Measurements from ENCODE around the gene CAPN15. TPM values are rescaled to one million over a fixed set of nuclear protein-coding genes. Genes with fewer than 3 reads are reported as not detected.

Gene CAPN15
- polyA plus RNA-seq, 3 donors = 3.4 to 42.6 (median 3.9) TPM

GRCh38 chr16:558298-559020, 30.9 kb downstream of the CAPN15 start:
- Mint-ChIP-seq H3K9me3 (peaks cover 0 to 3% (median 1%) of the 10 kb centered on the region in 7 donors), H3K27ac (no peak overlapping the region), H3K4me3 (peak overlapping the region in 1 of 2 donors; percentile 53), H3K4me1 (no peaks in the 10 kb centered on the region), H3K36me3 (peaks cover 2 to 3% of the 10 kb centered on the region in 2 donors), H3K27me3 (ENCODE audit: low read depth in 3 of 3) (peaks cover 25 to 46% (median 45%) of the 10 kb centered on the region in 3 donors)
- Histone ChIP-seq H3K4me3 (replicated peaks in 1 of 3; ENCODE audit: low read depth in 2 of 3, low read length in 3 of 3) (no peak overlapping the region), H3K27ac (ENCODE audit: low read depth in 1 of 2, low read length in 2 of 2) (no peak overlapping the region), H3K9ac (ENCODE audit: insufficient read depth, low read length, poor library complexity, severe bottlenecking) (no peak overlapping the region), H3K79me2 (ENCODE audit: insufficient read depth, low read length) (no peaks in the 10 kb centered on the region), H3K9me3 (replicated peaks in 1 of 2; ENCODE audit: control insufficient read depth in 1 of 2, insufficient read depth in 1 of 2, low read length in 2 of 2) (no peaks in the 10 kb centered on the region), H3K4me1 (ENCODE audit: control insufficient read depth in 1 of 2, insufficient read depth in 2 of 2, low read length in 2 of 2) (no peaks in the 10 kb centered on the region), H4K20me1 (ENCODE audit: insufficient read depth, low read length) (no peaks in the 10 kb centered on the region), H2AFZ (ENCODE audit: insufficient read depth, low read depth, low read length, poor library complexity, severe bottlenecking) (no peak overlapping the region), H3K36me3 (replicated peaks in 1 of 2; ENCODE audit: control insufficient read depth in 1 of 2, insufficient read depth in 2 of 2, low read length in 2 of 2) (peaks cover 0 to 9% of the 10 kb centered on the region in 2 donors), H3K27me3 (ENCODE audit: control insufficient read depth in 2 of 2, insufficient read depth in 2 of 2, low read length in 2 of 2) (peaks cover 7 to 31% of the 10 kb centered on the region in 2 donors), H3K4me2 (replicated peaks; ENCODE audit: extremely low read depth, low read length, poor library complexity, severe bottlenecking) (no peak overlapping the region)
- no peak for TF ChIP-seq CTCF (IDR thresholded peaks at IDR 0.05)
- intact Hi-C loops (cut with micrococcal nuclease) = no loop called here
- DNase-seq = no peak
- 75% methylated on average over 11 of the region's 22 CpGs for WGBS (ENCODE audit: insufficient coverage)

- intact Hi-C loops (cut with micrococcal nuclease) = no loop called here
- H3K9ac ChIP-seq (ENCODE audit: insufficient read depth, low read length, poor library complexity, severe bottlenecking) = no peak overlapping the region
- H3K4me3 ChIP-seq (replicated peaks in 1 of 3; ENCODE audit: low read depth in 2 of 3, low read length in 3 of 3) = no peak overlapping the region
- H3K36me3 Mint-ChIP-seq = peaks cover 2 to 3% of the 10 kb centered on the region in 2 donors
- no peaks in the 10 kb centered on the region for H3K79me2 ChIP-seq (ENCODE audit: insufficient read depth, low read length)
- H3K9me3 Mint-ChIP-seq = peaks cover 0 to 3% (median 1%) of the 10 kb centered on the region in 7 donors
- no peak overlapping the region for H3K27ac Mint-ChIP-seq
- H3K9me3 ChIP-seq (replicated peaks in 1 of 2; ENCODE audit: control insufficient read depth in 1 of 2, insufficient read depth in 1 of 2, low read length in 2 of 2) = no peaks in the 10 kb centered on the region
- H3K27ac ChIP-seq (ENCODE audit: low read depth in 1 of 2, low read length in 2 of 2) = no peak overlapping the region
- no peaks in the 10 kb centered on the region for H3K4me1 ChIP-seq (ENCODE audit: control insufficient read depth in 1 of 2, insufficient read depth in 2 of 2, low read length in 2 of 2)
- H3K4me2 ChIP-seq (replicated peaks; ENCODE audit: extremely low read depth, low read length, poor library complexity, severe bottlenecking) = no peak overlapping the region
- H3K27me3 Mint-ChIP-seq (ENCODE audit: low read depth in 3 of 3) = peaks cover 25 to 46% (median 45%) of the 10 kb centered on the region in 3 donors
- no peak overlapping the region for H3K4me3 Mint-ChIP-seq
- H3K27me3 ChIP-seq (ENCODE audit: control insufficient read depth in 2 of 2, insufficient read depth in 2 of 2, low read length in 2 of 2) = peaks cover 7 to 31% of the 10 kb centered on the region in 2 donors
- no peaks in the 10 kb centered on the region for H3K4me1 Mint-ChIP-seq
- H3K36me3 ChIP-seq (replicated peaks in 1 of 2; ENCODE audit: control insufficient read depth in 1 of 2, insufficient read depth in 2 of 2, low read length in 2 of 2) = peaks cover 0 to 4% of the 10 kb centered on the region in 2 donors
- no peak overlapping the region for H2AFZ ChIP-seq (ENCODE audit: insufficient read depth, low read depth, low read length, poor library complexity, severe bottlenecking)
- H4K20me1 ChIP-seq (ENCODE audit: insufficient read depth, low read length) = no peaks in the 10 kb centered on the region
- 94% methylated on average over 15 of the region's 15 CpGs for WGBS (ENCODE audit: insufficient coverage)
- TF ChIP-seq CTCF (IDR thresholded peaks at IDR 0.05) = no peak
- no peak for DNase-seq
Measured at GRCh38 chr16:559021-559380, 31.5 kb downstream of the CAPN15 start.

Measured in CD14-positive monocyte (primary cell).